Mesenteric fat pad (tissue), 1 donor: ENCODE measurements around the gene FDX1. TPM values are rescaled to one million over a fixed set of nuclear protein-coding genes. Genes with fewer than 3 reads are reported as not detected.

ENCODE experiments used
- DNase-seq: peaks from one replicate; pipeline ENCODE4 v3.0.0-alpha.2; 2020; ENCODE audit warnings: low spot score
- total RNA-seq: library from RNA; stranded (reverse); fragmentation: NEBNext Ultra II Directional; extraction: Animal tissue kit (Norgen Biotek cat#: 25700); gene quantifications from one replicate; pipeline ENCODE4 v1.2.1, GENCODE V29; 2021
- donor health status: DM: yes; HTN: yes; CAD: no.

The FDX1 gene
- total RNA-seq, 1 donor from 2014 or later: 12.5 TPM

- DNase-seq: no peak
These were observed 37.8 kb downstream of the FDX1 start for GRCh38 chr11:110467556-110467955.

GRCh38 chr11:110468121-110468520 is 38.4 kb downstream of the FDX1 start:
- DNase-seq: no peak

- no peak for DNase-seq
These were observed 39.4 kb downstream of the FDX1 start for GRCh38 chr11:110469127-110469526.

- no peak for DNase-seq
These were observed 41.0 kb downstream of the FDX1 start for GRCh38 chr11:110470716-110471115.

- DNase-seq: no peak
These were observed 41.6 kb downstream of the FDX1 start for GRCh38 chr11:110471371-110471770.

GRCh38 chr11:110472858-110473257 is 43.1 kb downstream of the FDX1 start:
- no peak for DNase-seq

GRCh38 chr11:110473706-110474105 is 44.0 kb downstream of the FDX1 start:
- no peak for DNase-seq

GRCh38 chr11:110474578-110474977 is 44.8 kb downstream of the FDX1 start:
- DNase-seq: no peak

GRCh38 chr11:110475671-110476070 is 45.9 kb downstream of the FDX1 start:
- no peak for DNase-seq

- no peak for DNase-seq
These were observed 48.7 kb downstream of the FDX1 start for GRCh38 chr11:110478410-110478809.

- DNase-seq: no peak
These were observed 49.7 kb downstream of the FDX1 start for GRCh38 chr11:110479108-110480101.

- no peak for DNase-seq
These were observed 51.8 kb downstream of the FDX1 start for GRCh38 chr11:110481523-110481922.

GRCh38 chr11:110486156-110486555 is 56.4 kb downstream of the FDX1 start:
- no peak for DNase-seq

- DNase-seq: no peak
These were observed 58.7 kb downstream of the FDX1 start for GRCh38 chr11:110488446-110488845.

- no peak for DNase-seq
These were observed 61.1 kb downstream of the FDX1 start for GRCh38 chr11:110490886-110491285.

GRCh38 chr11:110491577-110492320 is 62.0 kb downstream of the FDX1 start:
- no peak for DNase-seq

- DNase-seq: no peak
These were observed 62.6 kb downstream of the FDX1 start for GRCh38 chr11:110492321-110492685.

- DNase-seq: no peak
These were observed 63.6 kb downstream of the FDX1 start for GRCh38 chr11:110493346-110493745.

GRCh38 chr11:110497231-110497978 is 67.7 kb downstream of the FDX1 start:
- no peak for DNase-seq

- DNase-seq: no peak
These were observed 71.7 kb downstream of the FDX1 start for GRCh38 chr11:110501428-110501827.

GRCh38 chr11:110505528-110506284 is 76.0 kb downstream of the FDX1 start:
- no peak for DNase-seq
